Measurements from ENCODE around the gene TFAP2E.

GRCh38 chr1:35615440-35615839 lies 42.3 kb downstream of the TFAP2E start:
- no peak for TF ChIP-seq POLR2AphosphoS5 (IDR thresholded peaks at IDR 0.05; ENCODE audit: low read depth, low read length)
- TF ChIP-seq, protein P1, sequence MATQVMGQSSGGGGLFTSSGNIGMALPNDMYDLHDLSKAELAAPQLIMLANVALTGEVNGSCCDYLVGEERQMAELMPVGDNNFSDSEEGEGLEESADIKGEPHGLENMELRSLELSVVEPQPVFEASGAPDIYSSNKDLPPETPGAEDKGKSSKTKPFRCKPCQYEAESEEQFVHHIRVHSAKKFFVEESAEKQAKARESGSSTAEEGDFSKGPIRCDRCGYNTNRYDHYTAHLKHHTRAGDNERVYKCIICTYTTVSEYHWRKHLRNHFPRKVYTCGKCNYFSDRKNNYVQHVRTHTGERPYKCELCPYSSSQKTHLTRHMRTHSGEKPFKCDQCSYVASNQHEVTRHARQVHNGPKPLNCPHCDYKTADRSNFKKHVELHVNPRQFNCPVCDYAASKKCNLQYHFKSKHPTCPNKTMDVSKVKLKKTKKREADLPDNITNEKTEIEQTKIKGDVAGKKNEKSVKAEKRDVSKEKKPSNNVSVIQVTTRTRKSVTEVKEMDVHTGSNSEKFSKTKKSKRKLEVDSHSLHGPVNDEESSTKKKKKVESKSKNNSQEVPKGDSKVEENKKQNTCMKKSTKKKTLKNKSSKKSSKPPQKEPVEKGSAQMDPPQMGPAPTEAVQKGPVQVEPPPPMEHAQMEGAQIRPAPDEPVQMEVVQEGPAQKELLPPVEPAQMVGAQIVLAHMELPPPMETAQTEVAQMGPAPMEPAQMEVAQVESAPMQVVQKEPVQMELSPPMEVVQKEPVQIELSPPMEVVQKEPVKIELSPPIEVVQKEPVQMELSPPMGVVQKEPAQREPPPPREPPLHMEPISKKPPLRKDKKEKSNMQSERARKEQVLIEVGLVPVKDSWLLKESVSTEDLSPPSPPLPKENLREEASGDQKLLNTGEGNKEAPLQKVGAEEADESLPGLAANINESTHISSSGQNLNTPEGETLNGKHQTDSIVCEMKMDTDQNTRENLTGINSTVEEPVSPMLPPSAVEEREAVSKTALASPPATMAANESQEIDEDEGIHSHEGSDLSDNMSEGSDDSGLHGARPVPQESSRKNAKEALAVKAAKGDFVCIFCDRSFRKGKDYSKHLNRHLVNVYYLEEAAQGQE (IDR thresholded peaks at IDR 0.05; ENCODE audit: insufficient read depth in 1 of 2, low read depth in 2 of 2, low read length in 2 of 2): no peak
- no peak for TF ChIP-seq SIN3A (IDR thresholded peaks at IDR 0.05; ENCODE audit: borderline replicate concordance, insufficient read depth, low read length)
- no peak for TF ChIP-seq TAF1 (IDR thresholded peaks at IDR 0.05; ENCODE audit: borderline replicate concordance, insufficient read depth, low read length)

Measured in PFSK-1 (cell line).